HL-60 (cell line): ENCODE results near the gene SEMA4G.

Experiments
- DNase-seq, 2 experiments: peaks; one replicate each; pipeline ENCODE4 v3.0.0-alpha.2; 2010 to 2020; ENCODE audit warnings: low read depth in 1 of 2, low spot score in 1 of 2
- H3K27ac ChIP-seq: fragments of 250-450 bp; sonication (Bioruptor Pico); replicated peaks from 2 replicates; pipeline ENCODE4 v1.5.1; 2020; ENCODE audit warnings: mild to moderate bottlenecking, moderate library complexity
- H3K27me3 ChIP-seq: fragments of 250-450 bp; sonication (Bioruptor Pico); 2 replicates; pipeline ENCODE4 v1.5.1; 2021; ENCODE audit warnings: mild to moderate bottlenecking, moderate library complexity; ENCODE audit not compliant: insufficient read depth, poor library complexity, severe bottlenecking
- H3K4me3 ChIP-seq: replicated peaks from 2 replicates; pipeline ENCODE4 v1.5.1; 2011; ENCODE audit warnings: mild to moderate bottlenecking, control low read depth, low read length; ENCODE audit not compliant: insufficient read depth
- CTCF ChIP-seq: IDR thresholded peaks from one replicate; pipeline ENCODE4 v1.5.1; 2011; ENCODE audit warnings: low read length, control low read depth, inconsistent platforms; ENCODE audit not compliant: insufficient read depth
- GABPA ChIP-seq: IDR thresholded peaks from 2 replicates; pipeline ENCODE4 v1.6.1; 2012; ENCODE audit warnings: low read depth
- POLR2AphosphoS5 ChIP-seq: IDR thresholded peaks from 2 replicates; pipeline ENCODE4 v1.6.1; 2012; ENCODE audit warnings: low read depth
- REST ChIP-seq: IDR thresholded peaks from 2 replicates; pipeline ENCODE4 v1.6.1; 2012; ENCODE audit warnings: low read depth; ENCODE audit not compliant: insufficient replicate concordance
- SPI1 ChIP-seq: IDR thresholded peaks from 2 replicates; pipeline ENCODE4 v1.6.1; 2012; ENCODE audit warnings: low read depth, mild to moderate bottlenecking, borderline replicate concordance

The SEMA4G gene

GRCh38 chr10:100942229-100942628 is 27.1 kb upstream of the SEMA4G start:
- H3K27me3 ChIP-seq, result no peaks in the 10 kb centered on the region
- H3K4me3 ChIP-seq, result no peak overlapping the region
- DNase-seq, result no peak
- no peak overlapping the region for H3K27ac ChIP-seq
- TF ChIP-seq POLR2AphosphoS5 (no peak), REST (no peak), SPI1 (no peak), CTCF (no peak)

- no peak for TF ChIP-seq POLR2AphosphoS5
- TF ChIP-seq REST, result no peak
- TF ChIP-seq SPI1, result no peak
- no peak for TF ChIP-seq CTCF
- no peak for TF ChIP-seq GABPA
- DNase-seq, result no peak
- H3K4me3 ChIP-seq, result no peak overlapping the region
- H3K27me3 ChIP-seq, result no peaks in the 10 kb centered on the region
- H3K27ac ChIP-seq, result no peak overlapping the region
These were observed 25.8 kb upstream of the SEMA4G start for GRCh38 chr10:100943508-100943907.

- H3K27me3 ChIP-seq, result no peaks in the 10 kb centered on the region
- TF ChIP-seq POLR2AphosphoS5 (no peak), SPI1 (no peak), REST (no peak), GABPA (no peak), CTCF (no peak)
- no peak overlapping the region for H3K4me3 ChIP-seq
- H3K27ac ChIP-seq, result no peak overlapping the region
- DNase-seq, result no peak
These were observed 23.6 kb upstream of the SEMA4G start for GRCh38 chr10:100945754-100946153.
